BE2C (cell line): ENCODE measurements around the gene NHSL1.

Experiments
- DNase-seq: peaks from one replicate; pipeline ENCODE4 v3.0.0-alpha.2; 2020
- H3K27me3 ChIP-seq: fragments of 250-450 bp; sonication (Bioruptor Pico); 2 replicates; pipeline ENCODE4 v1.5.1; 2020; ENCODE audit warnings: mild to moderate bottlenecking
- H3K36me3 ChIP-seq: fragments of 250-450 bp; sonication (Bioruptor Pico); 2 replicates; pipeline ENCODE4 v1.5.1; 2020; ENCODE audit warnings: mild to moderate bottlenecking
- H3K4me1 ChIP-seq: fragments of 250-450 bp; sonication (Bioruptor Pico); 2 replicates; pipeline ENCODE4 v1.5.1; 2020
- H3K4me3 ChIP-seq: 2 replicates; pipeline ENCODE4 v1.5.1; 2011; ENCODE audit warnings: low read depth, low read length
- H3K9me3 ChIP-seq: fragments of 250-450 bp; sonication (Bioruptor Pico); 2 replicates; pipeline ENCODE4 v1.5.1; 2020
- CTCF ChIP-seq: IDR thresholded peaks from 2 replicates; pipeline ENCODE4 v1.5.1; 2012; ENCODE audit warnings: mild to moderate bottlenecking, low read depth, low read length

Gene NHSL1

DNA sequence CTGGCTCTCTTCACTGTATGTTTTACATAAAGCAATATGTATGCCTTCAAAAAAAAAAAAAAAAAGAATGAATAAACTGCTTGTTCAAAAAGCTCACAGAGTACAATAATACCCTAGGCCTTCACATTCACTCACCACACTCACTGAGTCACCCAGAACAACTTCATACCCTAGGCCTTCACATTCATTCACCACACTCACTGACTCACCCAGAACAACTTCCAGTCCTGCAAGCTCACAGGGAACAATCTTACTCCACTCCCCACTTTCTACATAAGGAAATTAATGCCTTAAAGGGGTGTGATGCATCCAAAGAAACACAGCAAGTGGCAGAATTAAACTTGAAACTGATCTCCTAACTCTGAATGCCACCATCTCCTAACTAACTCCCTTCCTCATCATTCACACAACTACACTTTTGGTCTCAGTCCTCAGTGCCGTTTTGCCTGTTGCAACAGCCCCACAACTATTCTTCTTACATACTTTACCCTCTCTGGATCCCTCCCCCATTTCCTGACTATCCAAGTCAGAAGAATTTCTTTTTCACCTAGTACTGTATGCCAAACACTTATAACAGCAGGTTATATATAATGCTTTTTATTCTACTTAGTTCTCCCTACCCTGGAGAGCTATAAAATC, 34.2 kb downstream of the NHSL1 start:
- no peak for TF ChIP-seq CTCF
- Histone ChIP-seq H3K27me3 (no peaks in the 10 kb centered on the region), H3K4me1 (no peaks in the 10 kb centered on the region), H3K4me3 (no peak overlapping the region), H3K9me3 (no peaks in the 10 kb centered on the region), H3K36me3 (no peaks in the 10 kb centered on the region)
- no peak for DNase-seq

DNA sequence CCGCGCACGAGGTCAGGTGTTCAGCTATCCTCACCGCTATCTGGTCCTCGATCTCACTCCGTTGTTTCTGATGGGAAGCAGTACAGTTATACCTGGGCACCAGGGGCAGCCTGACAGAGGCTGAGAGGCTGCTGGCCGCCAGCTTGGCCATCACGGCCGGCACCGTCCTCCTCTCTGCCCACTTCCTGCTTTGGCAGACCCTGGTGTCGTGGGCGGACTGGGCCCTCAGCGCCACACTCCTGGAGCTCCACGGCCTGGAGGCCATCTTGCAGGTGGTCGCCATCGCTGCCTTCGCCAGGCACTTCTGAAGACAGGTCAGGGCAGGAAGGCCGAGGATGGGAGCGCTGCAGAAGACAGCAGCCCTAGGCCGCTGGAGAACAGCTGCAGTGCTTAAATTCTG, 35.2 kb downstream of the NHSL1 start:
- no peaks in the 10 kb centered on the region for H3K9me3 ChIP-seq
- H3K27me3 ChIP-seq = no peaks in the 10 kb centered on the region
- no peaks in the 10 kb centered on the region for H3K36me3 ChIP-seq
- H3K4me3 ChIP-seq = no peak overlapping the region
- no peak for TF ChIP-seq CTCF
- no peak for DNase-seq
- H3K4me1 ChIP-seq = no peaks in the 10 kb centered on the region

DNA sequence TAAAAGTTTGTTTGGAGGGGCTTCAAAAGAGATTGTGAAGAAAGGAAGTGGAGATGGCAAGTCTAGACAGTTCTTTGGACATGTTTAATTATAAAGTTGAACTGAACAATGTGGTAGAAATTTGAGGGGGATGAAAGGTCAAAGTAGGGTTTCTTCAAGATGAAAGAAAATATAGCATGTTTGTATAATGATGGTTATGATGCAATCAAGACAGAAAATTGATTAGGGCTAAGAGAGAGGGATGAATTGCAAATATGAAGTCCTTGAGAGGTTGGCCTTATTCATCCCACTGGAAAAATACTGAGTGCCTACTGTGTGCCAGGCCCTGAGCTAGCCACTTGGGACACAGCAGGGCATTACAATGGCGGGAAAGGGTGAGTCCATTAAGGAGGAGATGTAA, 37.6 kb downstream of the NHSL1 start:
- H3K27me3 ChIP-seq = no peaks in the 10 kb centered on the region
- TF ChIP-seq CTCF = no peak

DNA sequence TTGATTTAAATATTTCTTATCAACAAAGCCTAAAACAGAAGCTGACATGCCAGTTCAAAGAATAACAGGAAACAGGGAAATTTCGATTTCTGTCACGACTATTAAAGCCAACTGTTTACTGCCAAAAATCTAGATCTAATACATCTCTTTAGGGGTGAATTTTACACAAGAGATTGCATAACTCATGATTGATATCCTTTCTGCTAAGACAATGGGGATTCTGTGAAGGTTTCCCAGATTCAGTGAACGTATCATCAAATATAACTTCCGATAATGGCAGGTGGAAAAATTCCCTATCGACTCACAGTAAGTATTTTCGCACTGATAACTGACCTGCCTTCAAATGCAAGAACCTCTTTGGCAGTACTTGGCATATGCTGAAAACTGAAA, 42.9 kb downstream of the NHSL1 start:
- no peak for TF ChIP-seq CTCF
- H3K4me1 ChIP-seq = no peaks in the 10 kb centered on the region
- no peaks in the 10 kb centered on the region for H3K9me3 ChIP-seq
- H3K36me3 ChIP-seq = no peaks in the 10 kb centered on the region
- DNase-seq = no peak
- no peak overlapping the region for H3K4me3 ChIP-seq
- H3K27me3 ChIP-seq = peaks cover 4% of the 10 kb centered on the region; the same call in 1 of the 2 replicates

More for the DNA sequence above, 37.6 kb downstream of the NHSL1 start:
- no peak for DNase-seq
- H3K4me3 ChIP-seq = no peak overlapping the region
- no peaks in the 10 kb centered on the region for H3K9me3 ChIP-seq
- no peaks in the 10 kb centered on the region for H3K4me1 ChIP-seq
- no peaks in the 10 kb centered on the region for H3K36me3 ChIP-seq

DNA sequence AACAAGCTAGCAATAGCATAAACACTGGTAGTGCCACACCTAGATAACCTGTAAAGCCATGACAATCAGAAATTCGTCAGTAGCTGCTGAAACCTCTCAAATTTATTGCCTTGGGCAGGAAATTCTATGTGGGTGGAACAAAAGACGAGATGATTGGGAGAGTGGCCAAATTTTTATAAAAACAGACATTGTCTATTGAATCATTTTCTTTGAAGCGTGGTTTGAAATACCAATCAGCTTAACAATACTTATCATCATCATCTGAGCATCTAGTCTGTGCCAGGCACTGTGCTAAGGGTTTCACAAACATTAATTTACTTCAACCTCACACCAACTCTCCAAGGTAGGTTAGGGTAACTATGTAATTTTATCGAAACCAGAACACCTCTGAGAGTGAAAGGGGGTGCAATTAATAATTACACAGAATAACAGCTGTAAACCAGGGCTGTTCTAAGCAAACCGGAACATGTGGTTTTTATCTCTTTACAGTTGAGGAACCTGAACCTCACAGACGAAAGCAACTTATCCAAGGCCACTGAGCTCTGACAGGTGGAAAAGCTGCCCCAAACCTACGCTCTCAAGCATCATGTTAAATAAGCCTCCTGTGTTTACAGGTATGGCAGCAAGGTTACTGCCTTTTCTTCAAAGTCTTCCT, 43.4 kb downstream of the NHSL1 start:
- DNase-seq = no peak
- H3K4me3 ChIP-seq = no peak overlapping the region

More for the DNA sequence above, 43.4 kb downstream of the NHSL1 start:
- peaks cover 4% of the 10 kb centered on the region; the same call in 1 of the 2 replicates for H3K27me3 ChIP-seq
- H3K4me1 ChIP-seq = no peaks in the 10 kb centered on the region
- no peak for TF ChIP-seq CTCF
- H3K9me3 ChIP-seq = no peaks in the 10 kb centered on the region
- H3K36me3 ChIP-seq = no peaks in the 10 kb centered on the region
